ENCODE data around the gene AEBP1.

The AEBP1 gene

GRCh38 chr7:44080686-44081265 lies 23.4 kb upstream of the AEBP1 start:
- Mint-ChIP-seq H3K36me3 (ENCODE audit: low read depth) (peaks cover 21% of the 10 kb centered on the region), H3K4me1 (peaks cover 40% of the 10 kb centered on the region), H3K4me3 (peak overlapping the region; percentile 87 to 93 (median 91)), H3K9me3 (no peaks in the 10 kb centered on the region), H3K27ac (peak overlapping the region; percentile 44 to 79 (median 63)), H3K27me3 (ENCODE audit: low read depth) (no peaks in the 10 kb centered on the region)
- TF ChIP-seq CTCF (IDR thresholded peaks at IDR 0.05; ENCODE audit: unreplicated experiment in 3 of 3), result no peak

GRCh38 chr7:44081266-44081748 lies 22.8 kb upstream of the AEBP1 start:
- H3K9me3 Mint-ChIP-seq, result no peaks in the 10 kb centered on the region
- peaks cover 40% of the 10 kb centered on the region for H3K4me1 Mint-ChIP-seq
- peak overlapping the region; percentile 44 to 79 (median 63) for H3K27ac Mint-ChIP-seq
- H3K4me3 Mint-ChIP-seq, result peak overlapping the region; percentile 87 to 93 (median 91)
- H3K27me3 Mint-ChIP-seq (ENCODE audit: low read depth), result no peaks in the 10 kb centered on the region
- no peak for TF ChIP-seq CTCF (IDR thresholded peaks at IDR 0.05; ENCODE audit: unreplicated experiment in 3 of 3)
- H3K36me3 Mint-ChIP-seq (ENCODE audit: low read depth), result peaks cover 21% of the 10 kb centered on the region

- Mint-ChIP-seq H3K36me3 (ENCODE audit: low read depth) (peaks cover 10% of the 10 kb centered on the region), H3K4me3 (peak overlapping the region; percentile 87 to 93 (median 91)), H3K4me1 (peaks cover 44% of the 10 kb centered on the region), H3K27ac (peak overlapping the region; percentile 55 to 89 (median 77)), H3K27me3 (ENCODE audit: low read depth) (no peaks in the 10 kb centered on the region), H3K9me3 (no peaks in the 10 kb centered on the region)
- no peak for TF ChIP-seq CTCF (IDR thresholded peaks at IDR 0.05; ENCODE audit: unreplicated experiment in 3 of 3)
These were observed 21.5 kb upstream of the AEBP1 start for GRCh38 chr7:44082541-44083207.

- Mint-ChIP-seq H3K4me1 (peaks cover 46% of the 10 kb centered on the region), H3K36me3 (ENCODE audit: low read depth) (no peaks in the 10 kb centered on the region), H3K27me3 (ENCODE audit: low read depth) (no peaks in the 10 kb centered on the region), H3K27ac (peak overlapping the region; percentile 81 to 89 (median 84)), H3K9me3 (no peaks in the 10 kb centered on the region), H3K4me3 (peak overlapping the region; percentile 72 to 91 (median 77))
- TF ChIP-seq CTCF (IDR thresholded peaks at IDR 0.05; ENCODE audit: unreplicated experiment in 3 of 3), result no peak
These were observed 20.3 kb upstream of the AEBP1 start for GRCh38 chr7:44083796-44084195.

- H3K9me3 Mint-ChIP-seq, result no peaks in the 10 kb centered on the region
- H3K27me3 Mint-ChIP-seq (ENCODE audit: low read depth), result no peaks in the 10 kb centered on the region
- no peaks in the 10 kb centered on the region for H3K36me3 Mint-ChIP-seq (ENCODE audit: low read depth)
- H3K4me3 Mint-ChIP-seq, result peak overlapping the region; percentile 23 to 91 (median 77)
- H3K4me1 Mint-ChIP-seq, result peaks cover 47% of the 10 kb centered on the region
- TF ChIP-seq CTCF (IDR thresholded peaks at IDR 0.05; ENCODE audit: unreplicated experiment in 3 of 3), result no peak
- peak overlapping the region; percentile 81 to 89 (median 84) for H3K27ac Mint-ChIP-seq
These were observed 19.4 kb upstream of the AEBP1 start for GRCh38 chr7:44084701-44085100.
